ENCODE data around the gene FSTL5.

FSTL5 gene

DNA sequence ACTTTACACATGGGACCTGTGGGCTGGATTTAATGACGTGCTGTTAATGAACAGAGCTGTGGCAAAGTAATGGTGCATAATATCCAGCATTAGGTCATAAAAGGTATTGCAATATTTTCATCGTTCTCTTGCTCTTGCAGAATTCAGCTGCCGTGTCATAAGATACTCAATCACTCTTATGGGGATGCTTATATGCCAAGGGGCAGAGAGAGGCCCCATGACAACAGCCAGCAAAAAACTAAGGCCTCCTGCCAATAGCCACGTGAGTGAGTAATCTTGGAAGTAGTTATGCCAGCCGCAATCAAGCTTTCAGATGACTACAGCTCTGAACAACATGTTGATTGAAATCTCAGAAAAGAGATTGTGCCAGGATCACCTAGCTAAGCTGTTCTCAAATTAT is 616.9 kb downstream of the FSTL5 start:
- Mint-ChIP-seq H3K4me1 (no peaks in the 10 kb centered on the region), H3K9me3 (peaks cover 0 to 2% of the 10 kb centered on the region in 2 donors), H3K27ac (no peak overlapping the region), H3K36me3 (no peaks in the 10 kb centered on the region), H3K4me3 (no peak overlapping the region), H3K27me3 (no peaks in the 10 kb centered on the region)
- no peak for ATAC-seq (replicated peaks)
- DNase-seq = no peak

DNA sequence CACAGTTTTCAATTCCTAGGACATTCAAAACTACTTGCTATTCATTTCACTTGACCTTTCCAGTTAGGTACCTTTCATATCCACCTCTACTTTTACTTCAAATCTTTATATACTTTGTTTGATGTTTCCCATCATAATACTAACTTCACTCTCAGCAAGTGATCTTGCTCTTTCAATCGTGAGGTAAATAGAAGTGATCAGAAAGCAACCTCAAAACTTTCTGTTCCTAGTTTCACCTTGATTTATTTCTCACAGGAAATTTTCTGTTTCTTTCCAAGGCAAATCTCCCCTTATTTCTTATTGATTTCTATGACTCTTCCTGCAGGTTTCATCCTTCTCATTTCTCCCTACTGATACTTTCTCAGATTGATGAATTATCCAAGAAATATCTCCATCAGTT is 623.5 kb downstream of the FSTL5 start:
- no peak for ATAC-seq (replicated peaks)
- H3K4me1 Mint-ChIP-seq = no peaks in the 10 kb centered on the region

DNA sequence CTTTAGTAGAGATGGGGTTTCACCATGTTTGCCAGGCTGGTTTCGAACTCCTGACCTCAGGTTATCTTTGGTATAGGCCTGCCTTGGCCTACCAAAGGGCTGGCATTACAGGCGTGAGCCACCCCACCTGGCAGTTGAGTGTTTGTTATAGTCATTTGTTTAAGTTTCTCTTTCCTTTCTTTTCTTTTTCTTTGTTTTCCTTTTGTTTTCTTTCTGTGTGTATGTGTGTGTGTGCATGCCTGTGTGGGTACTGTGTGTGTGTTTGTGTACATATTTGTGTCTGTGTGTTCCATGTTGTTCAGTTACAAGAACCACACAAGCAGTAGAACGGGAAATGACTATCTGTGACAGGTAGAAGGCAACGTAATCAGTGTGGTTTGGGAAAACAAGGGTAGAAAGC is 624.9 kb downstream of the FSTL5 start:
- no peaks in the 10 kb centered on the region for H3K4me1 Mint-ChIP-seq
- H3K9me3 Mint-ChIP-seq = peaks cover 0 to 1% of the 10 kb centered on the region in 2 donors
- H3K36me3 Mint-ChIP-seq = no peaks in the 10 kb centered on the region
- no peak for ATAC-seq (replicated peaks)
- no peaks in the 10 kb centered on the region for H3K27me3 Mint-ChIP-seq
- DNase-seq = no peak
- H3K4me3 Mint-ChIP-seq = no peak overlapping the region
- no peak overlapping the region for H3K27ac Mint-ChIP-seq

More for the DNA sequence above, 623.5 kb downstream of the FSTL5 start:
- Mint-ChIP-seq H3K36me3 (no peaks in the 10 kb centered on the region), H3K9me3 (peaks cover 0 to 4% of the 10 kb centered on the region in 2 donors), H3K27me3 (no peaks in the 10 kb centered on the region), H3K4me3 (no peak overlapping the region), H3K27ac (no peak overlapping the region)
- DNase-seq = no peak

DNA sequence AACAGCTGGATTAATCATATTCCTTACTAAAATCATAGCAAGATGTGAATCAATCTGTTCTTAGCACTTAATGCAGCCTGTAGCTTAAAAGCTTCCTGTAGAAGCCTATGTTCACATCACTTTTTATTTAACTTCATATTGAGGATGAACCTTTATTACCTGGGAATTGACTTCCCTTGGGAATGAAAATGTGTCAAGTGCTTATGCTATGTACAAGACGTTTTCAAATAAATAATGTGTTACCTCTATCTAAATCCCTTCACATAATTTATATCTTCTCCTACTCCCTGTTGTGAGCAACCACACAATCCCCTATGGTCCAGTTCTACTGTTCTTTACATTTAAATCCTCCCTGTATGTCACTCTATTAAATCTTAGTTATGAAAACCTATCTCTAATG is 633.1 kb downstream of the FSTL5 start:
- Mint-ChIP-seq H3K4me1 (no peaks in the 10 kb centered on the region), H3K27me3 (no peaks in the 10 kb centered on the region), H3K9me3 (peaks cover 0 to 1% of the 10 kb centered on the region in 2 donors), H3K4me3 (no peak overlapping the region), H3K36me3 (no peaks in the 10 kb centered on the region), H3K27ac (no peak overlapping the region)
- ATAC-seq (replicated peaks) (no peak), DNase-seq (no peak)

DNA sequence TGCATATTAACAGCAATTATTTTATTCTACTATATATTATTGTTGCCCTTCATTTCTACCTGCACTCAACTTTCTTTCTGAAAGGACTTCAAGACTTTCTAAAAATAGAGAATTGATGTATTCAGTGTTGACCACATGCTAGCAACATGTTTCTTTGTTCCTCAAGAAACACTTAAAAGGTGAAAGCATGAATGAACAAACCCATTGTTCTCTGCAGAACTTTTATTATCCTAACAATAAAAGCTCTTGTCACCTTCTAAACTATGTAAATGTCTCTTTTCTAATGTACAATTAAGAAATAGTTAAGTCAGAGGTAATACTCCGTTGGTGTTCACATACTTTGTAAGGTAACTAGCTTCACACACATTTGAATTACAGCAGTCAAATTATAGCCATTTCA is 638.7 kb downstream of the FSTL5 start:
- Mint-ChIP-seq H3K27me3 (no peaks in the 10 kb centered on the region), H3K36me3 (no peaks in the 10 kb centered on the region), H3K9me3 (peaks cover 0 to 1% of the 10 kb centered on the region in 2 donors), H3K4me1 (no peaks in the 10 kb centered on the region), H3K27ac (no peak overlapping the region), H3K4me3 (no peak overlapping the region)
- DNase-seq (no peak), ATAC-seq (replicated peaks) (no peak)

DNA sequence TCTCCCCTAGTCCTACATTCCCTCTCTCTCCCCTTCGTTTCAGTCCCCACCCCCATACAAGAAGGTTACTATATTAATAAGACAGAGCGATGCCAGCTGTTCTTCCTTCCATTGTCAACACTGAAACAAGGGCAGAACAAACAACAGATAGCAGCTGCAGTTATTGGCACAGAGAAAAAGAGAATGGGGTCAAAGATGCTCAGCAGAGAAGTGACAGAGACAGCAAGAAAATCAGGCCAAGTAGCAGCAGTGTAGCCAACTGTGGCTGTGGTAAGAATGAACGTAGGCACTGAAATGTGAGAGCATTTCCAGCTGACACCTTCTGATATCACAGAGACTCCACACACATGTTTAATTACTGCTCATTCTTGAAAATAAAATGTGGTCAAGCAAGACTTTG is 641.8 kb downstream of the FSTL5 start:
- Mint-ChIP-seq H3K4me3 (no peak overlapping the region), H3K27me3 (no peaks in the 10 kb centered on the region), H3K27ac (no peak overlapping the region), H3K4me1 (no peaks in the 10 kb centered on the region), H3K9me3 (no peaks in the 10 kb centered on the region), H3K36me3 (no peaks in the 10 kb centered on the region)
- no peak for DNase-seq
- no peak for ATAC-seq (replicated peaks)

DNA sequence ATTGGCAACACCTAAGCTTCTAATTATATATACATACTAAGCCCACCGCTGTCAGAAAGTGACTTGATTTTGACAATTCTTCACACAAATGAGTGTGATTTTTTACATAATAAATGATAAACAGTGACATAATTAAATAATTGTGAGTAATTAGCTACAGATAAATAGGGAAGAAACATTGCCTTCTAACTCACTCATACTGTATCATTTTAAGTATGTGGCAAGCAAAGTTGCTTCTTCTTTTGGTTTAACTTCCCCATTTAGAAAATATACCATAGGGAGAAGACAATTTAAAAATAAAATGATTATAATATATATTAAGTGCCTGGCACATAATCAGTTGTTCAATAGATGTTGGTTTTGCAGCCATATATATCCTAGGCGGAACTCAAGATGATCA is 644.2 kb downstream of the FSTL5 start:
- Mint-ChIP-seq H3K27ac (no peak overlapping the region), H3K36me3 (no peaks in the 10 kb centered on the region), H3K4me3 (no peak overlapping the region), H3K4me1 (no peaks in the 10 kb centered on the region), H3K27me3 (no peaks in the 10 kb centered on the region), H3K9me3 (no peaks in the 10 kb centered on the region)
- DNase-seq = no peak
- no peak for ATAC-seq (replicated peaks)

DNA sequence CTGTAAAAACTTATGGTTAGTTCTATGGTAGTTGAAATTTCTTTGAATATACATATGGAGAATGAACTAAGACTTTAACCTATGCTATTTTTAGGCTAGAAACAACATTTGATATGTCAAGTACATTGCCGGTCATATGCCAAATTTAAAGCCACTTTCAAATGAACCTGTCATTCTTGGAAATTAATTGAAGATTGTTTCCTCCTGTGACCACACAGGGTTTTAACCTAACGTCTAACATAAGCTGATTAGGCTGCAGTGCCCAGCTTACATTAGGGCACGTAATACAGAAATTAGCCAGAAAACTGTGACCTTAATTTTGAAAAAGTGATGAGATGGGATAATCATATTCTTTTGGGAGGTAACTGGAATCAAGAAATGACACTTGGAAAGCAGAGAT is 645.9 kb downstream of the FSTL5 start:
- Mint-ChIP-seq H3K4me3 (no peak overlapping the region), H3K9me3 (no peaks in the 10 kb centered on the region), H3K27me3 (no peaks in the 10 kb centered on the region), H3K27ac (no peak overlapping the region), H3K4me1 (no peaks in the 10 kb centered on the region), H3K36me3 (no peaks in the 10 kb centered on the region)
- no peak for DNase-seq
- ATAC-seq (replicated peaks) = no peak

DNA sequence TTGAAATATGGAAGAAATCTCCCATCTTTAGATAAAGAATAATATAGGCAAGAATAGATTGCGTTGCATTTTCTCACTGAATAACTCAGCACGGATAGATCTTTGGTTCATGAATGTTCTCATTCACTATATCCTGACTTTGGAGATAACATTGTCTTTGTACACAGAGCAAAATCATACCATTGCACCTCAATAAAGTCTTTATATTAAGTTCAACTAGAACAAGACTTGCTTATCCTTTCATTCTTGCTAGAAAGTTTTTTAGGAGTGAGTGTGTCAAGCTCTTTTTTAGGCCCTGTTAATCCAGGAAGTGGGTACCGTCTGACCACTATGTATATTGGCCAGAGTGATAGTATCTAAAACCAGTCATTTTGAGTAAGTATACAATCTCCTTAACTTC is 658.7 kb downstream of the FSTL5 start:
- no peaks in the 10 kb centered on the region for H3K4me1 Mint-ChIP-seq
- H3K36me3 Mint-ChIP-seq = no peaks in the 10 kb centered on the region
- no peaks in the 10 kb centered on the region for H3K27me3 Mint-ChIP-seq
- DNase-seq = no peak
- no peak overlapping the region for H3K4me3 Mint-ChIP-seq
- H3K9me3 Mint-ChIP-seq = no peaks in the 10 kb centered on the region
- no peak for ATAC-seq (replicated peaks)
- no peak overlapping the region for H3K27ac Mint-ChIP-seq

DNA sequence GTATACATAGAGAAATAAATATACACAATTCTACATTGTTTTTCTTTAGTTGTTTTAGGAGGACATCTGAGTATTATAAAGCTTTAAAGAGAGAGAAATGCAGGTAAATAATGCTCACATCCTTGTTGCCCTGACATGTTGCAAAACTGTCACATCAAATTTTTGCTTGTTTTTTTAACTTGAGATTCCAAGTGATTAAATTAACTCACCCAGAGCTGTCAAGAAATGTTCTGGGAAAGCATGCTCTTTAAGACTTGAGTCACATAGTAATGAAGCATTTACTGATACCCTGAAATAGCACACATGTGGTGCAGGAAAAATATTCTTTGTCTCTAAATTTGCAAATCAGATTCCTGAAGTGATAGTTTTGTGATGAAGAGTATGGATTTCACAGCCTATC is 665.6 kb downstream of the FSTL5 start:
- no peaks in the 10 kb centered on the region for H3K4me1 Mint-ChIP-seq
- H3K27me3 Mint-ChIP-seq = no peaks in the 10 kb centered on the region
- no peak for ATAC-seq (replicated peaks)
- no peak overlapping the region for H3K27ac Mint-ChIP-seq
- H3K36me3 Mint-ChIP-seq = no peaks in the 10 kb centered on the region
- no peaks in the 10 kb centered on the region for H3K9me3 Mint-ChIP-seq
- H3K4me3 Mint-ChIP-seq = no peak overlapping the region
- no peak for DNase-seq

DNA sequence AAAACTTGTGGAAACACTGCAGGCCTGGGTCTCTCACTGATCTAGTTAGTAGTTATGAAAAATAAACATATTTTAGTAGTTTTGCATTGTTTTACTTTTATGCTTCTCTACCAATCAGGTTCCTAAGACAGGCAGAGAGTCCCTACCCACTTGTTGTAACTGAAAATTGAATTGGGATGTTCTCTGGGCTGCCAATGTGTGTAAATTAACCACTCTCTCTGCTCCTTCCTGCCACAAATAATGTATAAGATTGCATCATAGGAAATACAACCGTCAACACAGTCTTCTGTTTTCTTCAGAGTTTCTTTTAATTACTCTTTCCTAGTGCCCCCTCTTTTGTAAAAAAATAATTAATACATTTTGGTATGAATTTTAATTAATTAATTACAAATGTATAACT is 677.3 kb downstream of the FSTL5 start:
- Mint-ChIP-seq H3K27ac (no peak overlapping the region), H3K9me3 (peaks cover 0 to 1% of the 10 kb centered on the region in 2 donors), H3K27me3 (no peaks in the 10 kb centered on the region), H3K36me3 (no peaks in the 10 kb centered on the region), H3K4me3 (no peak overlapping the region), H3K4me1 (no peaks in the 10 kb centered on the region)
- DNase-seq (no peak), ATAC-seq (replicated peaks) (no peak)

DNA sequence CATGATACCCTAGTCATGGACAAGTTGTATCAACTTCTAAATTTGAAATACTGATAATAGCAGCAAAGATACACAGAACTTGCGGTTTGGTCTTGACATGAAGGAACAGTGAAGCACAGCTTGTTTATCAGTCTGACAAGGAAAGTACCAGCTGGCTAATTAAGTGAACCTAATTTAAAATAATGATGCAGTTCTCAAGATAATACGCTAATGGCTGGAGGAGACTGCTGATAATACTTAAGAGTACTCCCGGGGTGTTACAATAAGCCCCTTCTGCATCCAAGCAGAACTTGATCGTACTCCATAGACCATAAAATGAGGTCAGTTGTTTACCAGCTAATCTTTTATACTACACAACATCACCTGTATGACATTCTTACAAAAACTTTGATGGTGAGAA is 697.5 kb downstream of the FSTL5 start:
- Mint-ChIP-seq H3K4me1 (no peaks in the 10 kb centered on the region), H3K27me3 (no peaks in the 10 kb centered on the region), H3K4me3 (no peak overlapping the region), H3K27ac (no peak overlapping the region), H3K36me3 (no peaks in the 10 kb centered on the region), H3K9me3 (peaks cover 0 to 3% of the 10 kb centered on the region in 2 donors)
- no peak for DNase-seq
- ATAC-seq (replicated peaks) = no peak

DNA sequence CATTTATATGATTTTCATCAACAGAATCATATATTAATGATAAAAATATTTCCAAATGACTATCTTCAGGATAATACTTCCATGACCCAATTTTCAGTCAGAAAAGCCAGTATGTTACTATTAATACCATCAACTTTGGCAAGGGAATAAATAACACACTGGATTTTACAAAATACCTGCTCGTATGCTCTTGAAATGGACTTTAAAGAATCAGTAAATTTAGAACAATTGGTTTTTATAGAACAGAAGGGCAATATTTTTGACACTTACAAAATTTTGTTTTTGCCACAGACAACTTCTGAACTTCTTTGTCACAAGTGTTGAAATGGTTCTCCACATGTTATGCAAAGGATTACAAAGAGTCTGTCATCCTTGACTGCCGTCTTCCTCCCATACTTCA is 700.4 kb downstream of the FSTL5 start:
- Mint-ChIP-seq H3K4me1 (no peaks in the 10 kb centered on the region), H3K4me3 (no peak overlapping the region), H3K36me3 (no peaks in the 10 kb centered on the region), H3K27me3 (no peaks in the 10 kb centered on the region), H3K9me3 (peaks cover 0 to 8% of the 10 kb centered on the region in 2 donors), H3K27ac (no peak overlapping the region)
- DNase-seq = no peak
- ATAC-seq (replicated peaks) = no peak

DNA sequence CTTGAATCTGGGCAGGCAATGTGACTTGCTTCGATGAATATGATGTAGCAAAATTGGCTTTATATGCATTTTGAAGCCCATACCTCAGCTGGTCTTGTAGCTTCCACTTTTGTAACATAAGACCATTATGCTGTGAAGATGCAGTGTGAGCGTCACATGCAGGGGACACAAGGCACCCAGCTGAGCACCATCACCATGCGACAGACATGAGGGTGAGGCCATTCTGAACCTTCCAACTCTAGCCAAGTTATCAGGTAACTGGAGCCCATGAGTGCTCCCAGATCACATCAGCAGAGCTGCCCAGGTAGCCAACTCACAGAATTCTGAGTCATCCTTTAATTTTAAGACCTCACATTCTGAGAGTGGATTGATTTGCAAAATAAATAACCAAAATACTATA is 705.9 kb downstream of the FSTL5 start:
- ATAC-seq (replicated peaks) = no peak

DNA sequence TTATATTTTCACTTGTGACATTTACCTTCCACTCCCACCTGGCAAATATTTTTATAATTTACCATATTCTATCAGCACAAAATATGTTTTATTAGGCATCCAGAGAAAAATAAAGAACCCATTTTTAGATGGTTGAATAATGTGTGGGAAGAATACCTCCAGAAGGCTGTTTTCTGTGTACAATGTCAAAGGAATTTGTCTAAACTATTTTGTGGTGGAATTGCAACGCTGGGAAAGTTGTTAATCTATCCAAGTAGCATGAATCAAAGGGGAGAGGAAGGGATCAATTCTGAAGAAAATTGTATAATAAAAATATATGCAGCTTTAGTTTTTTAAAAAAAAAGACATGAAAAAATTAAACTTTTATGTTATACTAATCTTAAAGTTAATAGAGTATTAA is 706.5 kb downstream of the FSTL5 start:
- no peak for DNase-seq
- H3K4me3 Mint-ChIP-seq = no peak overlapping the region
- no peaks in the 10 kb centered on the region for H3K4me1 Mint-ChIP-seq
- ATAC-seq (replicated peaks) = no peak
- no peak overlapping the region for H3K27ac Mint-ChIP-seq
- H3K27me3 Mint-ChIP-seq = no peaks in the 10 kb centered on the region
- peaks cover 0 to 4% of the 10 kb centered on the region in 2 donors for H3K9me3 Mint-ChIP-seq
- no peaks in the 10 kb centered on the region for H3K36me3 Mint-ChIP-seq

More for the DNA sequence above, 705.9 kb downstream of the FSTL5 start:
- Mint-ChIP-seq H3K9me3 (peaks cover 0 to 8% of the 10 kb centered on the region in 2 donors), H3K36me3 (no peaks in the 10 kb centered on the region), H3K27ac (no peak overlapping the region), H3K27me3 (no peaks in the 10 kb centered on the region), H3K4me1 (no peaks in the 10 kb centered on the region), H3K4me3 (no peak overlapping the region)
- DNase-seq = no peak

DNA sequence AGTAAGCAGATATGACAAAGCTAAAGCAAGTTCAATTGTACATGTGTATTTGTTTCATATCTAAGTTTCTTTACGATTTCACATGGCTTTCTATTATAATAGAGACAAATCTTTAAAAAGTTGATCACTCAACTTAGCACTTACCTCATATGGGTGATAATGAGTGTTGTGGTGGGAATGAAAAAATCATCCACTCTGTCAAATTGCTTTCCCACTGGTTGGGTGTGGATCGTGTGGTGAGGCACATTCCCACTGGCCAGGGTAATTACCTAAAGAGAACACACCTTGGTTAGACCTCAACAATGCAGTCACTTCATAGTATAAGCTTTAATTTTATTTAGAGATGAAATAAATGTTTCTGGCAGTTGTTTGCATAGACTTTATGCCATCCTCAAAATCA is 708.9 kb downstream of the FSTL5 start:
- Mint-ChIP-seq H3K4me3 (no peak overlapping the region), H3K4me1 (no peaks in the 10 kb centered on the region), H3K36me3 (no peaks in the 10 kb centered on the region), H3K27me3 (no peaks in the 10 kb centered on the region), H3K9me3 (no peaks in the 10 kb centered on the region), H3K27ac (no peak overlapping the region)
- DNase-seq (no peak), ATAC-seq (replicated peaks) (no peak)
